Measurements from ENCODE around the gene NUDT7. TPM values are rescaled to one million over a fixed set of nuclear protein-coding genes. Genes with fewer than 3 reads are reported as not detected.

NUDT7 gene
- 5.2 and 7.1 TPM in 2 replicates for total RNA-seq (2014; rRNA removed; shearing (Covaris generic))

GRCh38 chr16:77722309-77723107, at the start of gene NUDT7:
Gene NUDT7, plus strand, starts transcription at chr16:77722514. Its CDS starts 69 bp downstream, at chr16:77722583.
- peak; percentile 92 for DNase-seq (ENCODE audit: low spot score)

GRCh38 chr16:77674888-77675287, 47.4 kb upstream of the NUDT7 start:
- DNase-seq (ENCODE audit: low spot score): peak; percentile 23

GRCh38 chr16:77675464-77676324, 46.6 kb upstream of the NUDT7 start:
- peak; percentile 79 for DNase-seq (ENCODE audit: low spot score)

- no peak for DNase-seq (ENCODE audit: low spot score)
Observed at GRCh38 chr16:77677129-77677528, 45.2 kb upstream of the NUDT7 start.

GRCh38 chr16:77679391-77679790, 42.9 kb upstream of the NUDT7 start:
- DNase-seq (ENCODE audit: low spot score): no peak

GRCh38 chr16:77679901-77680300, 42.4 kb upstream of the NUDT7 start:
- DNase-seq (ENCODE audit: low spot score): no peak

- no peak for DNase-seq (ENCODE audit: low spot score)
Observed at GRCh38 chr16:77680496-77680895, 41.8 kb upstream of the NUDT7 start.

- no peak for DNase-seq (ENCODE audit: low spot score)
Observed at GRCh38 chr16:77682586-77682985, 39.7 kb upstream of the NUDT7 start.

GRCh38 chr16:77683397-77684180, 38.7 kb upstream of the NUDT7 start:
- no peak for DNase-seq (ENCODE audit: low spot score)

- DNase-seq (ENCODE audit: low spot score): no peak
Observed at GRCh38 chr16:77684181-77684526, 38.2 kb upstream of the NUDT7 start.

- DNase-seq (ENCODE audit: low spot score): no peak
Observed at GRCh38 chr16:77686385-77686784, 35.9 kb upstream of the NUDT7 start.

- no peak for DNase-seq (ENCODE audit: low spot score)
Observed at GRCh38 chr16:77689971-77690370, 32.3 kb upstream of the NUDT7 start.

- DNase-seq (ENCODE audit: low spot score): no peak
Observed at GRCh38 chr16:77690416-77690815, 31.9 kb upstream of the NUDT7 start.

- no peak for DNase-seq (ENCODE audit: low spot score)
Observed at GRCh38 chr16:77692612-77693011, 29.7 kb upstream of the NUDT7 start.

- DNase-seq (ENCODE audit: low spot score): no peak
Observed at GRCh38 chr16:77696149-77696548, 26.2 kb upstream of the NUDT7 start.

- DNase-seq (ENCODE audit: low spot score): no peak
Observed at GRCh38 chr16:77700846-77701245, 21.5 kb upstream of the NUDT7 start.

GRCh38 chr16:77705351-77705750, 17.0 kb upstream of the NUDT7 start:
- no peak for DNase-seq (ENCODE audit: low spot score)

GRCh38 chr16:77711179-77711578, 11.1 kb upstream of the NUDT7 start:
- no peak for DNase-seq (ENCODE audit: low spot score)

GRCh38 chr16:77711775-77712174, 10.5 kb upstream of the NUDT7 start:
- DNase-seq (ENCODE audit: low spot score): peak; percentile 25

- no peak for DNase-seq (ENCODE audit: low spot score)
Observed at GRCh38 chr16:77715145-77715544, 7.2 kb upstream of the NUDT7 start.

- DNase-seq (ENCODE audit: low spot score): no peak
Observed at GRCh38 chr16:77721752-77722308, 484 bp upstream of the NUDT7 start.

- peak; percentile 70 for DNase-seq (ENCODE audit: low spot score)
Observed at GRCh38 chr16:77723108-77723514, 797 bp downstream of the NUDT7 start.
